Endothelial cell (in vitro differentiated cells): Measurements from ENCODE around the gene BEST1. TPM values are rescaled to one million over a fixed set of nuclear protein-coding genes. Genes with fewer than 3 reads are reported as not detected.

Experiments
- DNase-seq: peaks from one replicate; pipeline ENCODE4 v3.0.0; 2021; ENCODE audit warnings: low spot score
- H3K27ac Mint-ChIP-seq: one replicate; pipeline ENCODE4 v1.8.0; 2021; ENCODE audit warnings: mixed read lengths, inconsistent platforms; ENCODE audit not compliant: unreplicated experiment
- H3K27me3 Mint-ChIP-seq: one replicate; pipeline ENCODE4 v1.8.0; 2021; ENCODE audit warnings: mild to moderate bottlenecking, moderate library complexity, mixed read lengths, inconsistent platforms; ENCODE audit not compliant: unreplicated experiment
- H3K36me3 Mint-ChIP-seq: one replicate; pipeline ENCODE4 v1.8.0; 2021; ENCODE audit warnings: mild to moderate bottlenecking, low read depth, mixed read lengths, inconsistent platforms; ENCODE audit not compliant: unreplicated experiment
- H3K4me1 Mint-ChIP-seq: one replicate; pipeline ENCODE4 v1.8.0; 2021; ENCODE audit warnings: mild to moderate bottlenecking, mixed read lengths, inconsistent platforms; ENCODE audit not compliant: unreplicated experiment
- H3K4me3 Mint-ChIP-seq: one replicate; pipeline ENCODE4 v1.8.0; 2021; ENCODE audit warnings: mild to moderate bottlenecking, mixed read lengths, inconsistent platforms; ENCODE audit not compliant: unreplicated experiment
- H3K9me3 Mint-ChIP-seq: one replicate; pipeline ENCODE4 v1.8.0; 2021; ENCODE audit warnings: mixed read lengths, inconsistent platforms; ENCODE audit not compliant: unreplicated experiment
- CTCF ChIP-seq: fragments of 200-600 bp; sonication (generic); IDR thresholded peaks from one replicate; pipeline ENCODE4 v1.5.0; 2021; ENCODE audit warnings: antibody characterized with exemption; ENCODE audit not compliant: unreplicated experiment
- total RNA-seq: library from RNA; stranded (reverse); fragmentation: NEBNext Ultra II Directional; extraction: Animal tissue kit (Norgen Biotek cat#: 25700); gene quantifications from one replicate; pipeline ENCODE4 v1.2.1, GENCODE V29; 2021; ENCODE audit not compliant: unreplicated experiment

The BEST1 gene
- total RNA-seq, 1 donor from 2014 or later: 0.08 TPM

DNA sequence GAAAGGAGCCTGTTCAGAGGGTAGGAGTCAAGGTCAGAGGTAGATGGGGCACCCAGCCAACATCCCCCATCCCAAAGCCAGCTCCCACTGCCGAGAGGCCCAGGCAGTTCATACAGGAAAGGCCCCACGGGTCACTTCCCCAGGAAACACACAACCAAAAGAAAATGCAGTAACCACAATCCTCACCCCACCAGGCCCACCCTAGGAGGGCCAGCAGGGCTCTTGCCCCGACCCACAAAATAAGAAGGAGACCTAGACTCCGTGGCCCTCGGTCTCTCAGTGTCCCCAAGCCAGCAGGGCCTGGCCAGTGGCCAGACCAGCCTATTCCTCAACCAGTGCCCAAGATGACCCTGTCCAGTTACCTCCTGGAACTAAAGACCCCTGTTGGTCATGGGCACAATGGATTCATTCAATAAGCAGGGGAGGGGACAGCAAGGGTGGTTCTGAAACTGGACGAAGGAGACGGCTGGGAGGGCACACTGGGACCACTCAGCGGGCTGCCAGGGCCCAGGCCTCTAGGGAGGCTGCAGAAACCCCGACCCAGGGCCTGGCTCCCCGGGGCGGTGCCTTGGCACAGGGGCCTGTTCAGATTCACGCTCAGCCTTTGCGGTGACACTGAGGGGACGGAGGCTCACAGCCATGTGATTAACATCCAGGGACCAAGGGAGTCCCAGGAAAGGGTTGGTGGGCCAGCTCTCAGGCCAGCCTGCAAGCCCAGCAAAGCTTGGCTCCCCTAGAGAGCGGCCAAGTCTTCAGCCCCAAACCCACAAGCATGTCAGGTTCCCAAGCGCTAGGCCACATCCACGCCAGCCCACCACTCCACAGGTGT, 38.2 kb upstream of the BEST1 start:
- peaks cover 30% of the 10 kb centered on the region for H3K4me1 Mint-ChIP-seq
- no peaks in the 10 kb centered on the region for H3K9me3 Mint-ChIP-seq
- H3K4me3 Mint-ChIP-seq: peak overlapping the region; percentile 21
- TF ChIP-seq CTCF: no peak
- H3K27me3 Mint-ChIP-seq: peaks cover 14% of the 10 kb centered on the region
- peak overlapping the region; percentile 58 for H3K27ac Mint-ChIP-seq
- DNase-seq: peak; percentile 4
- no peaks in the 10 kb centered on the region for H3K36me3 Mint-ChIP-seq

DNA sequence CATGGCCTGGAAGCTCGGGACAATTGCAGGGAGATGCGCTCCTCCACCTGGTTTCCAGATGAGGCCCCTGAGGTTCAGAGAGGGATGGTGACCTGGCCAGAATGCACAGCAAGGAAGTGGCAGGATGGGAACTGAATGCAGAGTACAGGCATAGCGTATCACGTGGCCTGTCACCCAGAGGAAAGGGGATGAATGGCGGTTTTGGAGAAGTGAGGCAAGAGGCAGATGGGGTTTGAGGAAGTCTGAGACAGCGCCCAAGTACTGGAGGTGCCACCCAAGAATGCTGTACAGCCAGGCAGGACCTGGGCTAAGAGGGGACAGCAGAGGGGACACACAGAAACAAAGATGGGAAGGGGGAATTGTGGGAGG, 37.6 kb upstream of the BEST1 start:
- Mint-ChIP-seq H3K4me3 (no peak overlapping the region), H3K27ac (no peak overlapping the region), H3K9me3 (no peaks in the 10 kb centered on the region), H3K36me3 (no peaks in the 10 kb centered on the region), H3K4me1 (peaks cover 30% of the 10 kb centered on the region), H3K27me3 (peaks cover 14% of the 10 kb centered on the region)
- DNase-seq: no peak
- no peak for TF ChIP-seq CTCF

DNA sequence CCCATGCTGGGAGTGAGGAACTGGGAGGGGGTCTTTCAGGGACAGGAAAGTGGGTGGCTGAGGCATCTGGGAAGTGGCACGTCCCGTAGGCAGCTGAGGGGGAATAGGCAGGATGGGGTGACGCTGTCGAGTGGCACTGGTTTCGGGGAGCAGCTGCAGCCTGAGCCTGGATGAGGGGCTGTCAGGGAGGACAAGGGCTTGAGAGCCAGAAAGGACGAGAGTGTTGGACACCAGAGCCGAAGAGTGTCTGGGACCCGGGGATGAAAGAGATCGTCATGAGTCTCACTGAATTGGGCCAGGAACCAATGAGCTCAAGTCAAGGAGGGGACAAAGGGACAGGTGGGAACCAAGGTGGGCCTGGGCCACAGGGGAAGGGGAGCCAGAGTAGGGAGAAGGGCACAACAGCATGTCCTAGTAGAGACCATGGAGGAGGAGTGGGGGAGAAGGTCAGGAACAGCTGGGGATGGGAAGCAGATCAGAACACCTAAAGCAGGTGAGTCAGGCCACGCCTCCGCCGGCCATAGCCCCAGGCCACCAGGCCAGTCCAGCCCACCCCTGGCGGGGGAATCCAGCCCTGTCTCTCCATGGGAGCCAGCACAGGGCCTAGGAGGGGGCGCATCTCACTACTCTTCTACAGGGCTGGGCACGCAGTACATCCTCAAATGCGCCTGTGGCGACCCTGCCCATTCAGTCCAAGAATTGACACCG, 37.0 kb upstream of the BEST1 start:
- no peak overlapping the region for H3K4me3 Mint-ChIP-seq
- H3K27me3 Mint-ChIP-seq: peaks cover 15% of the 10 kb centered on the region
- H3K27ac Mint-ChIP-seq: peak overlapping the region; percentile 3
- no peaks in the 10 kb centered on the region for H3K9me3 Mint-ChIP-seq
- peak; percentile 2 for DNase-seq
- H3K36me3 Mint-ChIP-seq: no peaks in the 10 kb centered on the region
- no peak for TF ChIP-seq CTCF
- H3K4me1 Mint-ChIP-seq: peaks cover 36% of the 10 kb centered on the region

DNA sequence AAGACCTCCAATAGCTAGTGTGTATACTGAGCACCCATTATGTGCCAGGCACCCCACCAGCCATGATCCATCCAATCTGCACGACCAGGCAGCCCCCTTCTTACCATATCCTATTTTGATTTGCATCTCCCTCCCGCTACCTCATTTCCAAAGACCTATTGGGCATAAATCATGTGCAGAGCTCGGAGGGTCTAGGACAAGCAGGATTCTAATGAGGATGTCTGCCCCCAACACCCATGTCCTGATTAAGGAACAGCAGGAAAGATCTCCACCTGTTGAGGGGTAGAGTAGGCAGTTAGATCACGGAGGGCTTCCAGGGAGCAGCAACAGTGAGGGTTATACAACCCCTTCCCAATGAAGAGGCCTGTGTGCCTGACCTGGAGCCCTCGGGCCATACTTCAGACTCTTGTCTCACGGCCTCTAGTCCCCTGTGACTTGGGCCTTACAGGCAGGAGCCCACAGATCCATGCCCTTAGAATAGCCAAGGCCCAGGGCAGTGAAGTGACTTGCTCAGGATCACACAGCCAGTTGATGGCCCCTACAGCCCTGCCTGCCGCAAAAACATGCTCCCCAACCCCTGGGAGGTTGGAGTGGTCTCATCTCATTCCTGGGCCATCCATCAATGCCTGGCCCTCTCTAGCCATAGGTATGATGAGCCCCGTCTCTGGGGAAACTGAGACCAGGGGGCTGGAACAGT, 36.3 kb upstream of the BEST1 start:
- DNase-seq: no peak
- Mint-ChIP-seq H3K4me3 (no peak overlapping the region), H3K4me1 (peaks cover 33% of the 10 kb centered on the region), H3K9me3 (no peaks in the 10 kb centered on the region), H3K27me3 (peaks cover 13% of the 10 kb centered on the region), H3K36me3 (no peaks in the 10 kb centered on the region), H3K27ac (no peak overlapping the region)
- TF ChIP-seq CTCF: no peak
